ENCODE measurements around the gene SDK1.

DNA sequence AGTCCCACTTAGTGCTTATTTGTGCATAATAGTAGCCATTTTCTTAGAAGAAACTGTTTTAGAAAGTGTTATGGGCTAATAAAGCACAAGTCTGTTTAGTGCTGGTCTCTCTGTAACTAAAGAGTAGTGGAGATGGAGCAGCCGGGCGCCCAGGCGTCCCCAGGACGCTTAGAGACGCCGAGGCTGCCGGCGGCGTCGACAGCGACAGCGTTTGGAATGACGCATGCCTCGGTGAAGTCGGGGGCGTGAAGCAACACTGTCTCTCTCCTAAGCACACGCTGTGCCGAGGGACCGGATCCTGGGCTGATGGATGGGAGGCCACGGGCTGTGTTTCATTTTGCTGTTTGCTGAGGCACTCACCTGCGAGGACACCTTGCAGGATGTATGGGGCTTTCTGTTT, 792.4 kb downstream of the SDK1 start:
- TF ChIP-seq, protein P1, sequence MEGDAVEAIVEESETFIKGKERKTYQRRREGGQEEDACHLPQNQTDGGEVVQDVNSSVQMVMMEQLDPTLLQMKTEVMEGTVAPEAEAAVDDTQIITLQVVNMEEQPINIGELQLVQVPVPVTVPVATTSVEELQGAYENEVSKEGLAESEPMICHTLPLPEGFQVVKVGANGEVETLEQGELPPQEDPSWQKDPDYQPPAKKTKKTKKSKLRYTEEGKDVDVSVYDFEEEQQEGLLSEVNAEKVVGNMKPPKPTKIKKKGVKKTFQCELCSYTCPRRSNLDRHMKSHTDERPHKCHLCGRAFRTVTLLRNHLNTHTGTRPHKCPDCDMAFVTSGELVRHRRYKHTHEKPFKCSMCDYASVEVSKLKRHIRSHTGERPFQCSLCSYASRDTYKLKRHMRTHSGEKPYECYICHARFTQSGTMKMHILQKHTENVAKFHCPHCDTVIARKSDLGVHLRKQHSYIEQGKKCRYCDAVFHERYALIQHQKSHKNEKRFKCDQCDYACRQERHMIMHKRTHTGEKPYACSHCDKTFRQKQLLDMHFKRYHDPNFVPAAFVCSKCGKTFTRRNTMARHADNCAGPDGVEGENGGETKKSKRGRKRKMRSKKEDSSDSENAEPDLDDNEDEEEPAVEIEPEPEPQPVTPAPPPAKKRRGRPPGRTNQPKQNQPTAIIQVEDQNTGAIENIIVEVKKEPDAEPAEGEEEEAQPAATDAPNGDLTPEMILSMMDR (IDR thresholded peaks at IDR 0.05 in 4 of 5, conservative IDR thresholded peaks at IDR 0.05 in 1 of 5): no peak
- no peak for TF ChIP-seq POLR2A (IDR thresholded peaks at IDR 0.05)
